ENCODE data around the gene POM121L2. TPM values are rescaled to one million over a fixed set of nuclear protein-coding genes. Genes with fewer than 3 reads are reported as not detected.

The POM121L2 gene
- total and polyA plus RNA-seq, 10 of the 15 experiments (the other 5 are each of a cell fraction or from before 2014, with no cell fraction given): 0.04 TPM; not detected in 9

DNA sequence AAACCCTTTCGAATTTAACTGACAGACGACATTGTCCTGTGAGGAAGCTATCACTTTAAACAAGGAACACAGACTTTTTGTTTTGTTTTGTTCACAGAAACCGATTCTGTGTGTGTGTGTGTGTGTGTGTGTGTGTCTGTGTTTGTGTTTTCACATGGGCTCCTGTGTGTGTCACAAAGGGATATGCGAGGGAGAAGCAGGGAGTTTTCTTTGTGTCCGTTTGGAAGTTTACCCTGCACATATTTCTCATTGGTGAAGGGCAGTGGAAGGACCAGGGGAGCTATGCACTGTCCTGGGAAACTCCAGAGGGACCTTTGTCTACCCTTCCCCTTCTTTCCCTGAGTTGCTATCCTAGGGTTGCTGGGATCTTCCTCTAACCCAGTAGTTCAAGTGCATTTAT, 17.7 kb downstream of the POM121L2 start:
- no peak overlapping the region for H3K4me3 ChIP-seq
- H4K20me1 ChIP-seq (ENCODE audit: control insufficient read depth, insufficient read depth): no peaks in the 10 kb centered on the region
- intact Hi-C loops (cut with micrococcal nuclease; ENCODE audit: unreplicated experiment): no loop called here
- in situ Hi-C loops (cut with MboI): no loop called here
- RAD21 ChIA-PET (ENCODE audit: unreplicated experiment): no interaction called here
- H3K9me3 ChIP-seq (replicated peaks; ENCODE audit: control insufficient read depth, insufficient read depth, low read length): peaks cover 6% of the 10 kb centered on the region
- H2AFZ ChIP-seq (ENCODE audit: control insufficient read depth, low read depth, low read length): peak overlapping the region; percentile 12; the same call in 1 of the 2 replicates
- no peak for DNase-seq (ENCODE audit: low read depth, low spot score)
- H3K4me2 ChIP-seq (ENCODE audit: control insufficient read depth, insufficient read depth): peak overlapping the region; percentile 71; the same call in 1 of the 2 replicates
- H3K36me3 ChIP-seq (ENCODE audit: control insufficient read depth in 2 of 2, insufficient read depth in 2 of 2, low read length in 1 of 2): no peaks in the 10 kb centered on the region
- H3K27ac ChIP-seq (ENCODE audit: control insufficient read depth, insufficient read depth): no peak overlapping the region
- no TSS peak for BruUV-seq (replicated peaks)
- CTCF ChIA-PET: interaction anchor here (0.9 kb wide), 1 partner anchor 224 kb away, joined by 4 read pairs; no protein-coding TSS in a partner anchor
- H3K79me2 ChIP-seq (ENCODE audit: control insufficient read depth, insufficient read depth, low read length): no peaks in the 10 kb centered on the region
- no peak overlapping the region for H3K9ac ChIP-seq (ENCODE audit: control insufficient read depth, insufficient read depth, low read length)
- WGBS (ENCODE audit: insufficient coverage, insufficient replicate concordance, low lambda C conversion rate, missing lambda C conversion rate): 16% methylated on average over 5 of the region's 5 CpGs
- no peaks in the 10 kb centered on the region; the same call in 1 of the 2 replicates for H3K4me1 ChIP-seq (ENCODE audit: control insufficient read depth, insufficient read depth, low read length)
- FAIRE-seq: no peak
- peaks cover 2 to 9% of the 10 kb centered on the region in 2 experiments for H3K27me3 ChIP-seq (replicated peaks in 1 of 2; ENCODE audit: control insufficient read depth in 2 of 2, insufficient read depth in 2 of 2, low read length in 1 of 2)
- POLR2A ChIA-PET: interaction anchor here (0.7 kb wide), 1 partner anchor 616 kb away, joined by 3 read pairs; no protein-coding TSS in a partner anchor
- ATAC-seq: no peak
- SMC1A ChIA-PET (ENCODE audit: uncharacterized antibody, unreplicated experiment): interaction anchor here (0.9 kb wide), 1 partner anchor 117 kb away, joined by 4 read pairs; no protein-coding TSS in a partner anchor
- TF ChIP-seq, protein P1, sequence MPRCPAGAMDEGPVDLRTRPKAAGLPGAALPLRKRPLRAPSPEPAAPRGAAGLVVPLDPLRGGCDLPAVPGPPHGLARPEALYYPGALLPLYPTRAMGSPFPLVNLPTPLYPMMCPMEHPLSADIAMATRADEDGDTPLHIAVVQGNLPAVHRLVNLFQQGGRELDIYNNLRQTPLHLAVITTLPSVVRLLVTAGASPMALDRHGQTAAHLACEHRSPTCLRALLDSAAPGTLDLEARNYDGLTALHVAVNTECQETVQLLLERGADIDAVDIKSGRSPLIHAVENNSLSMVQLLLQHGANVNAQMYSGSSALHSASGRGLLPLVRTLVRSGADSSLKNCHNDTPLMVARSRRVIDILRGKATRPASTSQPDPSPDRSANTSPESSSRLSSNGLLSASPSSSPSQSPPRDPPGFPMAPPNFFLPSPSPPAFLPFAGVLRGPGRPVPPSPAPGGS (IDR thresholded peaks at IDR 0.05; ENCODE audit: borderline replicate concordance, insufficient read depth, low read depth, low read length, poor library complexity, severe bottlenecking): no peak
- TF ChIP-seq CREB1 (IDR thresholded peaks at IDR 0.05; ENCODE audit: low read depth) (no peak), BRCA1 (IDR thresholded peaks at IDR 0.05; ENCODE audit: low read depth, low read length) (no peak), SIN3A (IDR thresholded peaks at IDR 0.05; ENCODE audit: low read depth, low read length) (no peak), DPF2 (IDR thresholded peaks at IDR 0.05) (no peak), KDM1A (IDR thresholded peaks at IDR 0.05; ENCODE audit: borderline replicate concordance) (no peak), ZNF384 (IDR thresholded peaks at IDR 0.05; ENCODE audit: borderline replicate concordance, low read depth, low read length) (no peak), IKZF1 (conservative IDR thresholded peaks at IDR 0.05) (no peak), POLR2A (IDR thresholded peaks at IDR 0.05; ENCODE audit: low read depth, low read length) (no peak), CEBPB (IDR thresholded peaks at IDR 0.05; ENCODE audit: borderline replicate concordance in 1 of 2, low read depth in 2 of 2, low read length in 2 of 2) (no peak), EZH2 (IDR thresholded peaks at IDR 0.05; ENCODE audit: borderline replicate concordance, control insufficient read depth, low read depth, low read length) (no peak), NR2C2 (IDR thresholded peaks at IDR 0.05; ENCODE audit: borderline replicate concordance, control insufficient read depth, insufficient read length, low read depth) (no peak), IRF4 (IDR thresholded peaks at IDR 0.05; ENCODE audit: low read depth, low read length) (no peak), RBBP5 (conservative IDR thresholded peaks at IDR 0.05) (no peak)
- TF ChIP-seq, protein P2, sequence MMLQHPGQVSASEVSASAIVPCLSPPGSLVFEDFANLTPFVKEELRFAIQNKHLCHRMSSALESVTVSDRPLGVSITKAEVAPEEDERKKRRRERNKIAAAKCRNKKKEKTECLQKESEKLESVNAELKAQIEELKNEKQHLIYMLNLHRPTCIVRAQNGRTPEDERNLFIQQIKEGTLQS (IDR thresholded peaks at IDR 0.05; ENCODE audit: borderline replicate concordance, extremely low read depth, low read depth, low read length): no peak
- TF ChIP-seq, protein P3, sequence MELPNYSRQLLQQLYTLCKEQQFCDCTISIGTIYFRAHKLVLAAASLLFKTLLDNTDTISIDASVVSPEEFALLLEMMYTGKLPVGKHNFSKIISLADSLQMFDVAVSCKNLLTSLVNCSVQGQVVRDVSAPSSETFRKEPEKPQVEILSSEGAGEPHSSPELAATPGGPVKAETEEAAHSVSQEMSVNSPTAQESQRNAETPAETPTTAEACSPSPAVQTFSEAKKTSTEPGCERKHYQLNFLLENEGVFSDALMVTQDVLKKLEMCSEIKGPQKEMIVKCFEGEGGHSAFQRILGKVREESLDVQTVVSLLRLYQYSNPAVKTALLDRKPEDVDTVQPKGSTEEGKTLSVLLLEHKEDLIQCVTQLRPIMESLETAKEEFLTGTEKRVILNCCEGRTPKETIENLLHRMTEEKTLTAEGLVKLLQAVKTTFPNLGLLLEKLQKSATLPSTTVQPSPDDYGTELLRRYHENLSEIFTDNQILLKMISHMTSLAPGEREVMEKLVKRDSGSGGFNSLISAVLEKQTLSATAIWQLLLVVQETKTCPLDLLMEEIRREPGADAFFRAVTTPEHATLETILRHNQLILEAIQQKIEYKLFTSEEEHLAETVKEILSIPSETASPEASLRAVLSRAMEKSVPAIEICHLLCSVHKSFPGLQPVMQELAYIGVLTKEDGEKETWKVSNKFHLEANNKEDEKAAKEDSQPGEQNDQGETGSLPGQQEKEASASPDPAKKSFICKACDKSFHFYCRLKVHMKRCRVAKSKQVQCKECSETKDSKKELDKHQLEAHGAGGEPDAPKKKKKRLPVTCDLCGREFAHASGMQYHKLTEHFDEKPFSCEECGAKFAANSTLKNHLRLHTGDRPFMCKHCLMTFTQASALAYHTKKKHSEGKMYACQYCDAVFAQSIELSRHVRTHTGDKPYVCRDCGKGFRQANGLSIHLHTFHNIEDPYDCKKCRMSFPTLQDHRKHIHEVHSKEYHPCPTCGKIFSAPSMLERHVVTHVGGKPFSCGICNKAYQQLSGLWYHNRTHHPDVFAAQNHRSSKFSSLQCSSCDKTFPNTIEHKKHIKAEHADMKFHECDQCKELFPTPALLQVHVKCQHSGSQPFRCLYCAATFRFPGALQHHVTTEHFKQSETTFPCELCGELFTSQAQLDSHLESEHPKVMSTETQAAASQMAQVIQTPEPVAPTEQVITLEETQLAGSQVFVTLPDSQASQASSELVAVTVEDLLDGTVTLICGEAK (IDR thresholded peaks at IDR 0.05; ENCODE audit: borderline replicate concordance): no peak
- TF ChIP-seq, protein P4, sequence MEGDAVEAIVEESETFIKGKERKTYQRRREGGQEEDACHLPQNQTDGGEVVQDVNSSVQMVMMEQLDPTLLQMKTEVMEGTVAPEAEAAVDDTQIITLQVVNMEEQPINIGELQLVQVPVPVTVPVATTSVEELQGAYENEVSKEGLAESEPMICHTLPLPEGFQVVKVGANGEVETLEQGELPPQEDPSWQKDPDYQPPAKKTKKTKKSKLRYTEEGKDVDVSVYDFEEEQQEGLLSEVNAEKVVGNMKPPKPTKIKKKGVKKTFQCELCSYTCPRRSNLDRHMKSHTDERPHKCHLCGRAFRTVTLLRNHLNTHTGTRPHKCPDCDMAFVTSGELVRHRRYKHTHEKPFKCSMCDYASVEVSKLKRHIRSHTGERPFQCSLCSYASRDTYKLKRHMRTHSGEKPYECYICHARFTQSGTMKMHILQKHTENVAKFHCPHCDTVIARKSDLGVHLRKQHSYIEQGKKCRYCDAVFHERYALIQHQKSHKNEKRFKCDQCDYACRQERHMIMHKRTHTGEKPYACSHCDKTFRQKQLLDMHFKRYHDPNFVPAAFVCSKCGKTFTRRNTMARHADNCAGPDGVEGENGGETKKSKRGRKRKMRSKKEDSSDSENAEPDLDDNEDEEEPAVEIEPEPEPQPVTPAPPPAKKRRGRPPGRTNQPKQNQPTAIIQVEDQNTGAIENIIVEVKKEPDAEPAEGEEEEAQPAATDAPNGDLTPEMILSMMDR (IDR thresholded peaks at IDR 0.05 in 2 of 3, conservative IDR thresholded peaks at IDR 0.05 in 1 of 3; ENCODE audit: control insufficient read depth in 2 of 3, extremely low read depth in 1 of 3, insufficient read depth in 1 of 3, low read depth in 3 of 3, low read length in 3 of 3): no peak

Measured in GM12878 (cell line).